ENCODE results near the gene BTN3A1.

BTN3A1 gene

DNA sequence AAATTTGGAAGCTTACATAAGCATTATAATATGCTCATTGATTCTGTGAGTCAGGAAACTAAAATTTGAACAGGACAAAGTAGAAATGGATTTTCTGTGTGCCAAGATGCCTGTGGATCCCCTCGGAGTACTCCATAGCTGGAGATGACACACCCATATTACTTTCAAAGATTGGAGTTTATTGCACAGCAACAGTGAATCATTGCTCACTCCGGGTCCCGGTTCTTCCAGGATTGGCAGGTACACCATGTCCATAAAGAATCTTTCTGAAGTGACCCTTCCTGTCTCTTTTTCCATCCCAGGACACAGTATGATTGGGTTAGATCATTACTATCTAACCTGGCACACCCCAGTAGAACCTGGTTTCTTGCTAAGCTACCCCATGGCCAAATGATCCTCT lies 21.8 kb upstream of the BTN3A1 start:
- no peak for DNase-seq

DNA sequence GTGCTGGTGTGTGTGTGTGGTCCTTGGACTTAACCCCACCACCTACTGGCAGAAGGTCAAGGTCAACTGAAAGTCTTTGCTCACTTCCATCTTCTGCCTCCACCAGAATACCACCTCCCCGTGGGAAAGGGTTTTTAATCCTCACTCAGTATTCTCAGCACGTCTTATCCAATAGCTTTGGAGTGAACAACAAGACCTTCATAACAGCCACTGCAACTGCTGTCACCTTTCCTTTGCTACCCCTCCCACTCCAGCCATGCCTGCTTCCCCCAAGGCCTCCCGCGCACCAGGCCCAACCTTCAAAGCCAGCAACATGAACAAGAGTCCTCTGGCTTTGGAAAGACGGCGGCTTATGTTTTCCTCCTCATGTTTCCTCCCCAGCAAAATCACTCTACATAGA lies 20.0 kb upstream of the BTN3A1 start:
- no peak for DNase-seq

DNA sequence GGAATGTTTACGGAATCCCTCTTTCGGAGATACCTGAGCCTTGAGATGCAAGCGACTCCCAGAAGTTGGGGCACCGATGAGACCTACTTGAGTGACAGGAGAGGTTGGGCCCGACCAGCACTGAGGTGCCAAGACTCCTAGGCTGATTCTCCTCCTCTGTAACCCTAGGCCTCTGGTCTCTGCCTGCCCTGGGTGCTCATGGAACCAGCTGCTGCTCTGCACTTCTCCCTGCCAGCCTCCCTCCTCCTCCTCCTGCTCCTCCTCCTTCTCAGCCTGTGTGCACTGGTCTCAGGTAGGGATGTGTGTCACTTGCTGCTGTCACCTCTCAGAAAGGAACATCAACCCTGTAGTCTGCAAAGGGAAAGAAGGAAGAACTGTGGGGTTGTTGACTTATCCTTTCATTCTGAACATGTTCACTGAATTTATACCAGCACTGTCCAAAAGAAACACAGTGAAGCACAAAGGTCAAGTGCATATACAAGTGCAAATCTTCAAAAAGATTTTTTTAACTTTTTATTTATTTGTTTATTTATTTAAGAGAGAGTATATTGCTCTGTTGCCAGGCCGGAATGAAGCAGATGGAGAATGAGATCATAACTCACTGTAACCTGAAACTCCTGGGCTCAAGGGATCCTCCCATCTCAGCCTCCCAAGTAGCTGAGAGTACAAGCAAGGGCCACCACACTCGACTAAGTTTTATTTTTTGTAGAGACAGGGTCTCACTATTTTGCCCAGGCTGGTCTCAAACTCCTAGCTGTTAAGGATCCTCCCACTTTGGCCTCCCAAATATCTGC lies 18.3 kb upstream of the BTN3A1 start:
- DNase-seq, result no peak

DNA sequence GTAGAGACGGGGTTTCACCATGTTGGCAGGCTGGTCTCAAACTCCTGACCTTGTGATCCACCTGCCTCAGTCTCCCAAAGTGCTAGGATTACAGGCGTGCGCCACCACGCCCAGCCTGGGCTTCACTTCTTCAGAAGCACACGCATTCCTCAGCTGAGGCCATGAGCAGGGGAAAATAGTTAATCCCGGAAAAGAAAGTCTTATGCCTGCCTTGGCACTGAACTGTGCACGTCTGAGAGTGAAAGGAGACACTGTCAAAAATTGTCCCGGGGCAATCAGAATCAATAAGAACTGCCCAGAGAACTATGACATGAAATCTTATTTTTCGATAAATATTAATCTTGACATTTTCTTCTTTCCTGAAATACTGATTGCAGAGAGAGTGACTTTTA lies 16.3 kb upstream of the BTN3A1 start:
- DNase-seq, result no peak

DNA sequence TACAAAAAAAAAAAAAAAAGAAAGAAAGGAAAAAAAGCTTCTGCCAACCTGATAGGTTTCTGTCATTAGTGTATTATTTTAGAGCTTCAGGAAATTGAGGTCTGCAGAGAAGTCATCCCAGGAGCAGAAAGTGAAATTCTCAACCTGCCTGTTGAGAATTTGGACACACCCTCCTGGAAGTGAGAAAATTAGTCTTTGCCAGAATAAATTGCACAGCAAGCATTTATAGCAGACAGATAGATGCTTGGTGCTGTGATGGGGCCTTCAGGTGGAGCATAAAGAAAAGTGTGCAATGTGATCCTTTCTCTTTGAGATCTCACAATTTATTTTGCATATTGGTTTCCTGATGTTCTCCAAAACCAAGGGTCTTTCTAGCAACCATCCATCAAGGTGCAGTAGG lies 14.5 kb upstream of the BTN3A1 start:
- DNase-seq, result no peak

DNA sequence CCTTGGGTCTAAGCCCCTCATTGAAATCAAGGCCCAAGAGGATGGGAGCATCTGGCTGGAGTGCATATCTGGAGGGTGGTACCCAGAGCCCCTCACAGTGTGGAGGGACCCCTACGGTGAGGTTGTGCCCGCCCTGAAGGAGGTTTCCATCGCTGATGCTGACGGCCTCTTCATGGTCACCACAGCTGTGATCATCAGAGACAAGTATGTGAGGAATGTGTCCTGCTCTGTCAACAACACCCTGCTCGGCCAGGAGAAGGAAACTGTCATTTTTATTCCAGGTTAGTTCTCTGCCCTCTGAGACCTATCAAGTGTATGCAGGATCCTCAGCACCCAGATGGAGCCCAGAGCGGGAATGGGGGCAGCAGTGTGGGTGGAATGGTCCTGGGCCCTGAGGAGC lies 14.1 kb upstream of the BTN3A1 start:
- DNase-seq, result no peak

DNA sequence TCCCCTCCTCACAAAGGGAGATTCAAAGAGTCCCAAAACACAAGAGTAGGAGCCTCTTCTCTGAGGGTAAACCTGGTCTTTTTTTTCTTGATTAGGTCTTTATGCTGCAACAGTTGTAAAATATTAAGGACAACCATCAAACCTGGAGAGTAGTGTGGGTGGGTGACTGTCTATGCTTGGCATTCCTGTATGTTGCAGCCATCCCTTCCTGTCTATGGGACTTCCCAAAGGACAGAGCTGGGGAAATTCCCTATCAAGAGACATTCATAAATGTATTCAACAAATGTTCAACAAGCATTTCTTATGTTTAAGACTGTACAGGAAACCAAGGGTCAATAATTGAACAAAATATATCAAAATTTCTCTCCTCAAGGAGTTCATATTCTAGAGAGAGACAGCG lies 13.6 kb upstream of the BTN3A1 start:
- DNase-seq, result no peak

DNA sequence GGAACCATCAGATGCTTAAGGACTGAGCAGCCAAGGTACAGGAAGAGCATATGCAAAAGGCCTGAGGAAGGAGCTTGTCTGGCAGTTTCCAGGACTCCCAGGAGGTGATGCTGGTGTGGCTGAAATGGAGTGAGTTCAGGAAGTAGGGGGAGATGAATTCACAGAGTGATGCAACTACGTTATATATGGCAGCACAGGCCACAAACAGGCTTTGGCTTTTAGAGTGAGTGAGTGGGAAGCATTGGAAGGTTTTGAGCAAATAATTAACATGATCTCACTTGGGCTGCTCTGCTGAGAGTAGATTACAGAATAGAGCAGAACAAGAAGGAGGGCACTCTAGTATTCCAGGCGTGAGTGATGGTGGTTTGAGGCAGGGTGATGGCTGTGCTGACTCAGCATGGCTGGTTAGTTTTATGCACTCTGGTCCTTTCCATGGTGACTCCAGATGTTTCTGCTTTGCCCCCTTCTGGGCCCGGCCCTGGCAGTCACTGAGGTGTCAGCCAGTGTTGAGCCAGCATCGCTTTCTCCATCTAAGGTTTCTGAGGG lies 12.7 kb upstream of the BTN3A1 start:
- DNase-seq, result no peak

DNA sequence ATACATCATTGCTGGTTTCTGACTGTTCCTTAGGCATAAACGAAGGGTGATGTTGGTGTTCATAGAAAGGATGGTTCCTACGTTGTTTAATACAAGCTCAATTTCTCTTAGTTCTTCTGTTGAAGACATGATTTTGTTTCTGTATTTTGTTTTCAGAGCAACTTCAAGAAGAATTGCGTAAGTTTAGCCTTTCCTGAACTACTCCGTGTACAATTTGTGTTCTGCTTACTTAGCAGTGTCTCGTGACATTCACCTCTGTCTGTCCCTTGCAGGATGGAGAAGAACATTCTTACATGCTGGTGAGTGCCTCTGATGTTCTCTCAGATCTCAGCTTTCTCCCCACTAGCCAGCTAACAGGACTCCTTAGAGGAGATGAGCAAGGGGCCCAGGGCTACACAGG lies 11.5 kb upstream of the BTN3A1 start:
- no peak for DNase-seq

DNA sequence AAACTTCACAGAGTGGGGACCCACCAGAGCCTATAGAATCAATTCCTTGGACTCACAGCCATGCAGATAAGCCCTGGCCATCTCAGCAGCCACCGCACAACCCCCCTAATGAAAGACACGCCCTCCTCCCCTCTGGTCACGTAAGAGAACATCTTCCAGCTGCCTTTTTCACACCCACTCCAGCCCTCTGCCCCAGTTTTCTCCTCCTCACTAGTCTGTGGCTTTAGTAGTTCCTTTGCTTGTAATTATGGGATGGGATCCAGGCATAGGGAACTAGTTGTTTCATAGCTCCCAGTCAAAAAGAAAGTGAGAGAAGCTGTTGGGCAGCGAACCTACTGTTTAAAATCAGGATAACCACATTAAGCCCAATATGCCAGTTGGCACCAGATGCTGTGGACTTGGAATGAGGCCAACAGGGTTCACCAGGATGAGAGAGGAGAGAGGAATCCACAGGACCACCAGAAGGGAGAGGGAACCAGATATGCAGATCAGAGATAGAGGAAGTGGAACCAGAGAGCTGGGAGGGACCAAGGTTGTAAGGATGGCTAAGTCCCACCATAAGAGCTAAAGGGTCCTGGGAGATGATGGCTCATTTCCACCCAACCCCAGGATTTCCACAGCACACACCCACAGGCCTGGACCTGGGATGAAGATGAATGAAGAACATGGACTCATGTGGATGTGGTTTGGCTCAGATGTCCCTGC lies 9.0 kb upstream of the BTN3A1 start:
- no peak for DNase-seq

DNA sequence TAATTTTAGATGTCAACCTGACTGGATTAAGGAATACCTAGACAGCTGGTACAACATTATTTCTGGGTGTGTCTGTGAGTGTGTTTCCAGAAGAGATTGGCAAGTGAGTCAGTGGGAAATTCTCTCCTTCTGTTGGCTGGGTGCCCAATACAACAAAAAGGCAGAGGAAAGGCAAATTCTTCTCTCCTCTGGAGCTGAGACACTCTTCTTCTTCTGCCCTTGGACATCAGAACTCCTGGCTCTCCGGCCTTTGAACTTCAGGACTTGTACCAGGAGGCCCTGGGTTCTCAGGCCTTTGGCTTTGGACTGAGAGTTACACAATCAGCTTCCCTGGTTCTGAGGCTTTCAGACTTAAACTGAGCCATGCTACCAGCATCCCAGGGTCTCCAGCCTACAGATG lies 7.8 kb upstream of the BTN3A1 start:
- DNase-seq, result no peak

DNA sequence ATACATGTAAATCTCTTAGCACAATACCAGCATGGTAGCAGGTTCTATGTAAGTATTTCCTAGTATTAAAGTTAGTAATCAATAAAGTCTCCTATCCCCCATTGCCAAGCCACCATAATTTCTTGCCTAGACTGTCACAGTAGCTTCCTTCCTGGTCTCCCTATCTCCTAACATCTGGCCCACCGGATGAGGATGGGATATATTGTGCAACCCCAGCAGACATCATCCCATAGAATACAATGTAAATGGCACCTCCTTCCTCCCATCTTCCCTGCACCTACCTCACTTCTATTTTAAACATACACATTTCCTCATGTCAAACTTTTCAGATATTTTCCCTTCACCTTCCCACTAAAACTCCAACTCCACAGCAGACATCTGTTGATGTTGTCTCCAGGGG lies 3.5 kb upstream of the BTN3A1 start:
- no peak for DNase-seq

DNA sequence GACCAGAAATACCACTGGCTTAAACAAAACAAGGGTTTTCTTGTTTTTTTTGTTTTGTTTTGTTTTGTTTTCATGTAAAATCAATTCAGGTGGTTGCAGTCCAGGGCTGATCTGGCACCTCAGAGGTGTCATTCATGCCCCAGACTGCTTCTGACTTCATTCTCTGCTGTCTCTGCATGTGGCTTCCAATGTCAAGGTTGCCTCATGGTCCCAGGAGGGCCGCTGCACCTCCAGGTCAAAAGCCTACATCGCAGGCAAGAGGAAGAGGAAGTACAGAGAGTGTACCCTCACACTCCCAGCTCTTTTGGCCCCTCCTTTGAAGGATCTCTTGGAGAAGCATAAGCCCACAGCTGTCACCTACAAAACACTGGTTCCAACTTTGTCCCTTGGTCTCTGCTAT lies 1.4 kb upstream of the BTN3A1 start:
- no peak for DNase-seq

DNA sequence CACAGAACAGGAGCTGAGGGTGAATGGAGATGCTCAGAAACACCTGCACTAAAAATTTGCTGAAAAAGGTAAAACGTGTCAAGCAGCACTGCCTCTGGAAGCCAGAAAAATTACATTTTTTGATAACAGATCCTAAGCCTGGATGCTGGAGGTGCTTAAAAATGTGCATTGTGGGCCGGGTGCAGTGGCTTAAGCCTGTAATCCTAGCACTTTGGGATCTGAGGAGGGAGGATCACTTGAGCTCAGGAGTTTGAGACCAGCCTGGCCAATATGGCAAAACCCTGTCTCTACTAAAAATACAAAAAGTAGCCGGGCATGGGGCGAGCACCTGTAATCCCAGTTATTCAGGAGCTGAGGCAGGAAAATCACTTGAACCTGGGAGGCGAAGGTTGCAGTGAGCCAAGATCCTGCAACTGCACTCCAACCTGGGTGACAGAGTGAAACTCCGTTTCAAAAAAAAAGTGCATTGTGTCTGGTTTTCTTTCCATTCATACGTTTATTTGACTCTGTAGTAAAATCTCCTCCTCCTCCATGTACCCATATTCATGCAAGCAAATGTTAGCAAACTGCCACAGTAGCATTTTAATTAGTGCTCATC lies 587 bp upstream of the BTN3A1 start:
- DNase-seq, result no peak

DNA sequence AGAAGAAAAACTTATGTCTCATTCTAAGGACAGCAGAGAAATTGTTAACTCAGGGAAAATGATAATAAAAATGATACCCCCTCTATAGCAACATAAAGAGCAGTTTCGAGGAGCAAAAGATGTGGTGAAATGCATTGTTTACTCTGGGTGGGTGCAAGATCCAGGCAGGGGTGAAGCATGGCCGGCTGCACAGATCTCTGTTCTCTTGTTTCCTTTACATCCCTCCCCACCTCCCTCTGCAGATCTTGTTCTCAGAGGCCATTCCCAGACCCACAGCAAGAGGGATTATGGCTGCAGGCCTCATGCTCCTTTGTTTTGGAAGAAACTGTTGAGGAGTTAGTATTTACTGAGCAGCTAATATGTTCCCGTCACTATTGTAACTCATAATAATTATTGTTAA lies 1.8 kb downstream of the BTN3A1 start:
- no peak for DNase-seq

DNA sequence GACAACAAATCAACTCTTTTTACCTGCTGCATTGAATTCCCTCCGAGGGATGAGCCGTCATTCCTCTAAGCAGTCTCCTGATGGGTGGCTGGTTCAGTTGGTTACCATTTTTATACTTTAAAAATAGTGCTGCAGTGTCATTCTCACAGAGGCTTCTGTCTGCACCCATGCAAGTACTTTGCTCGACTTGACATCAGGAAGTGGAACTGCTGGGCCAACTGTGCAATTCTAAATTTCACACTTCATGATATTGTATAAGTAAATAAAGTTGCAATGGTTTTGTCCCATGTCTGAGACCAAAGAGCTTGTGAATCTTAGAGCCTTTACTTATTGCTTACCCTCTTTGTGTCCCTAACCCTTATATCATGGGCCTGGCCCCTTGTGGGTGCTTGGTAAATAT lies 2.5 kb downstream of the BTN3A1 start:
- no peak for DNase-seq

DNA sequence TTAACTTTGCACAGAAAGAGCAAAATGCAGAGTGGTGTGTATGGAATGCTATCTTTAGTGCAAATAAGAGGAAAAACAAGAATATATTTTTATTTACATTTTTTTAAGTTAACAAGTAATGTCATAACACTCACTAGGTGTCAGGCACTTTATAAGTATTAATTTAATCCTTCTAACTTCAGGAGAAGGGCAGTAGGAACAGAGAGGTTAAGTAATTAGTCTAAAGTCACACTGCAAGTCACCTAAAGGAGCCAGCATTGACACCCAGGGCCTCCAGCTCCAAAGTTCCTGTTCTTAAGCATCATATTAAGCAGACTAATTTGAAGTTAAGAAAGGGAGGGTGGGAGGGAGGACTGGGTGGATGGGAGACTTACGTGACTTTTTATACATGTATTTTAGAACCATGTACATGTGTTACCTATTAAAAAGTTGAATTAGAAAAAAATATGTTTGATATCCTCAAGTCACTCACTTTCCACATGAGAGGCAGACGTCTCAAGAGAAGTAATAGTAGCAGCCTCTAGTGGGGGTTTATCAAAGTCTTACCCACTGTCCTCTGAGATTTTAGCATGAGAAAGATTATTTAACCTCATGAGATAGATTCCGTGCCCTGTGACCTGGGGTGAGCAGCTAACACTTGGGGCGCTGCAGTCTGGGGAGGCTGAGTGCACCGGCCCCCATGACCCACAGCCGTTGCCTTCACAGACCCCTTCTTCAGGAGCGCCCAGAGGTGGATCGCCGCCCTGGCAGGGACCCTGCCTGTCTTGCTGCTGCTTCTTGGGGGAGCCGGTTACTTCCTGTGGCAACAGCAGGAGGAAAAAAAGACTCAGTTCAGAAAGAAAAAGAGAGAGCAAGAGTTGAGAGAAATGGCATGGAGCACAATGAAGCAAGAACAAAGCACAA lies 7.0 kb downstream of the BTN3A1 start:
- no peak for DNase-seq

DNA sequence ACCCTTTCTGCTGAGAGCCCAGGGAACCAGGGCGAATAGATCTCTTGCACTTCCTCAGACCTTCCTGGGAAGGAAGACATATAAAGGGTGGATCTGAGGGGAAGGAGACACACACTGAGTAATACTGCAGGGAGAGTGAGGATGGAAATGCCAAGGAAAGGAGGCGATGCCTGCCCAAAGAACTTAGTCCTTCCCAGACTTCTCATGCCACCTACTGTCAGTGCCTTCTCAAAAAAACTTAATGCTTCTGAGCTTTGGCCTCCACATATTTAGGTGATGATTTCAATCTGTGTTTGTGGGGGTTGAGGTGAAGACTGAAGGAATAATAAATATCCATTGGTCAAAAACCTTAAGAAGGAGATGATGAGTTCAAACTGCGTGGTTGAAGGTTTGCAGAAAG lies 9.7 kb downstream of the BTN3A1 start:
- DNase-seq, result no peak

DNA sequence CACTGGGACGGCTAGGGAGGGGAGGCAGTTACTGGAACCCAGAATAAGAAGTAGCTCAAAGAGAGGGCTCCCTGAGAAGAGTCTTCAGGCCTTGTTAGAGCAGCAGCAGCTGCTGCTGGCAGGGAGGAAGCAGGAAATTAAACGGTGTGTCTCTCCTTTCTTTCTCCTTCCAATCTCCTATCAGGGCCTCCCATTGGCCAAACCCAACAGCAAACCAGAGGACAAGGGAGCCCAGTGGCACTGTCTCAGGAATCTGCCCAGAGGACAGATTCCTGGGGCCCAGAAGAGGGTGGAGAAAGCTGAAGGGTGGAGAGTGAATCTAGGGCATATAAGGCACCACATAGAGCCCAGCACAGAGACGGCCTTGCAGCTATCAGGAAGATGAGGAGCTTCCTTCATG lies 10.2 kb downstream of the BTN3A1 start:
- no peak for DNase-seq

DNA sequence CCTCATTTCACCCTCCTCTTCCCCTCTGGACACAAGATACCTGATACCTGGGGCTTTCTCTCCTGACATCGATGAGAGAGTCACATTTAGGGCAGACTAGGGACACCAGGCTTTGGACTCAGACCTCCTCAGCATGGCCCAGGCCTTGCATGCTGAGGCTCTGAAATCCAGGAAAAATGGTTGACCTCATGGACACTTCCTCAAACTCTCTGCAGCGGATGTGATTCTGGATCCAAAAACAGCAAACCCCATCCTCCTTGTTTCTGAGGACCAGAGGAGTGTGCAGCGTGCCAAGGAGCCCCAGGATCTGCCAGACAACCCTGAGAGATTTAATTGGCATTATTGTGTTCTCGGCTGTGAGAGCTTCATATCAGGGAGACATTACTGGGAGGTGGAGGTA lies 10.9 kb downstream of the BTN3A1 start:
- DNase-seq, result no peak

DNA sequence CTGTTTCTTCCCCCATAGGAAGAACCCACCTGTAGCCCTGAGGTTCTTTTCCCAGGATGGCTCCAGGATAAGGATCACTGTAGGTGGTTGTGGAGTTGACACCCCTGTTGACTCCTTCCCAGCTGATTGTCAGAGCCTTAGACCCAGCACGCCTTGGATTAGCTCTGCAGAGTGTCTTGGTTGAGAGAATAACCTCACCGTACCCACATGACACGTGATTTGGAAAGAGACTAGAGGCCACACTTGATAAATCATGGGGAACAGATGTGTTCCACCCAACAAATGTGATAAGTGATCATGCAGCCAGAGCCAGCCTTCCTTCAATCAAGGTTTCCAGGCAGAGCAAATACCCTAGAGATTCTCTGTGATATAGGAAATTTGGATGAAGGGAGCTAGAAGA lies 12.2 kb downstream of the BTN3A1 start:
- DNase-seq, result no peak

DNA sequence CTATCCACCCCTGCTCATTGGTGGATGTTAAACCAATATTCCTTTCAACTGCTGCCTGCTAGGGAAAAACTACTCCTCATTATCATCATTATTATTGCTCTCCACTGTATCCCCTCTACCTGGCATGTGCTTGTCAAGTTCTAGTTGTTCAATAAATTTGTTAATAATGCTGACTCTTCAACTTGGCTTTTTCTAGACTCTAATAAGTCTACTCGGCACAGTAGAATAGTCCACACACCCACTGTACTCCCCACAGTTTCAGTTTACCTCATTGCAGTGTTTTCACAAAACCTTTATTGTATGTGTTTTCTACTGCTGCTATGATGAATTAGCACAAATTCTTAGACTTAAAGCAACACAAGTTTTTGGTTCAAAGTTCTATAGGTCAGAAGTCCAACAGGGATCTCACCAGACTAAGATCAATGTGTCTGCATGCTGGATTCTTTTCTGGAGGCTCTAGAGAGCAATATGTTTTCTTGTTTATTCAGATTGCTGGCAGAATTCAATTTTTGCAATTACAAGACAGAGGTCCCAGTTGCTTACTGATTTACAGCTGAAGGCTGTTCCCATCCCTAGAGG lies 13.1 kb downstream of the BTN3A1 start:
- DNase-seq, result no peak

DNA sequence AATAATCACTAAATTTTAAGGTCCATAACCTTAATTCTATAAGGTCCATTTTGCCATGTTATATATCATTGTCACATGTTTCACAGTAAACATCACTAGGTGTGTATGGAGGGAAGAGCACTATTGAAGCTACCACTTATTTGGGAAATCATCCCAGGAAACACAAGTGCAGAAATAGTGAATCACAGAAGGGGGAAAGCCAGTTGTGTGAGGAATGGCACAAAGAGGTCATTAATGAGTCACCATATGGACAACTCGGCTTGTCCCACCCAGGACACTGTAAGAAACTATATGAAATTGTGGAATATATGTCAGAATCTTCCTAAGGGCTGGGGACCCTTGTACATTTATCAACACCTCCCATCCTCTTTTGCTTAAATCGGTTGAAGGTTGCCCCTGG lies 13.7 kb downstream of the BTN3A1 start:
- DNase-seq, result no peak
